ENCODE results near the gene ARL15.

- TF ChIP-seq CTCF (conservative IDR thresholded peaks at IDR 0.05; ENCODE audit: low read length) = no peak
- TF ChIP-seq EZH2phosphoT487 (IDR thresholded peaks at IDR 0.05; ENCODE audit: borderline replicate concordance) = no peak
These were observed 365.4 kb downstream of the ARL15 start for GRCh38 chr5:53944981-53945380.

Measured in Loucy (cell line).